Transverse colon (tissue), 4 donors: Measurements from ENCODE around the gene ZNF155.

Experiments
- CTCF ChIP-seq, 5 experiments: fragments of 200-600 bp in 3 of 5; fragments of 450-650 bp in 2 of 5; sonication (generic) in 3 of 5; IDR thresholded peaks; 1 replicate in 2 of 5; 2 replicates in 3 of 5; pipeline ENCODE4 v1.5.1; 2016 to 2017; ENCODE audit warnings: antibody characterized with exemption in 5 of 5, inconsistent platforms in 3 of 5, mild to moderate bottlenecking in 2 of 5, moderate library complexity in 1 of 5
- EP300 ChIP-seq: sonication (generic); formaldehyde crosslinking; IDR thresholded peaks from one replicate; pipeline ENCODE4 v1.6.1; 2017; ENCODE audit warnings: antibody characterized with exemption, low read depth
- POLR2A ChIP-seq: fragments of 450-650 bp; IDR thresholded peaks from one replicate; pipeline ENCODE4 v1.6.1; 2016; ENCODE audit warnings: antibody characterized with exemption, mild to moderate bottlenecking, moderate library complexity
- POLR2AphosphoS5 ChIP-seq, 3 donors: sonication (generic); formaldehyde crosslinking; IDR thresholded peaks; one replicate each; pipeline ENCODE4 v1.6.1; 2016; ENCODE audit warnings: antibody characterized with exemption in 3 of 3

- no peak for TF ChIP-seq CTCF (IDR thresholded peaks at IDR 0.05)
- no peak for TF ChIP-seq POLR2A
- TF ChIP-seq POLR2AphosphoS5 (IDR thresholded peaks at IDR 0.05) = no peak
- TF ChIP-seq EP300 = no peak
These were observed 19.5 kb downstream of the ZNF155 start for GRCh38 chr19:44003461-44004009.
